Stromal cell of bone marrow (primary cell): ENCODE data around the gene SLC46A1.

Source experiments
- DNase-seq: peaks from one replicate; pipeline ENCODE4 v3.0.0-alpha.2; 2012; ENCODE audit warnings: low read depth

Gene SLC46A1

GRCh38 chr17:28404007-28404406 lies 2.0 kb downstream of the SLC46A1 start:
- DNase-seq, result no peak

DNA sequence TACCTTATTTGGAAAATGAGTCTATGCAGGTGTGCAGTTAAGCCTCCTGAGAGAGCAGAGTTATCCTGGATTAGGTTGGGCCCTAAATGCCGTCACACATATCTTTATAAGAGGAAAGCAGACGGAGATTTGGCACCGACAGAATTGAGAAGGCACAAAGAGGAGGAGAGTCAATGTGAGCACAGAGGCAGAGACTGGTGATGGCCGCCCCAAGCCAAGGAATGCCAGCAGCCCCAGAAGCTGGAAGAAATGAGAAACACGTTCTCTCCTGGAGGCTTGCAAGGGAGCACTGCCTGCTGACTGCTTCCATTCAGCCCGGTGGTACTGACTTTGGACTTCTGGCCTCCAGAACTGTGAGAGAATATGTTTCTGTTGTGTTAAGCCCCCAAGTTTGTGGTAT lies 3.2 kb downstream of the SLC46A1 start:
- DNase-seq, result no peak

DNA sequence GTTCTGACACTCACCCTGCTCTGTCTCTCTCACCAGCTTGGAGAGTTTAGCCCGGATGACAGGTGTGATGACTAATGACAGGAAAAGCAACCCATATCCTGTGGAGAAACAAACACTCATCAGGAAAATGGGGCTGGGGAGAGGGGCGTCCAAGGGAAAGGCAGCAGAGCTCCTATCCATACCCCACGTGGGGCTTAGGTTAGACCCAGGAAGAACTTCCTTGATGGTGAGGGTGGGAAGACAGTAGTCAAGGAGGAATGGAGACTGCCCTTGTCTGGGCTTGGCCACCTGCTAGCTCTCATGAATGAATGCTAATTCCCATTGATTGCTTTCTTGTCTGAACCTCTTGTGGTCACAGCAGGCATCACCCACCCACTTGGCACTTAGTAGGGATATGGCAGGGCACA lies 3.8 kb downstream of the SLC46A1 start:
- DNase-seq, result no peak

DNA sequence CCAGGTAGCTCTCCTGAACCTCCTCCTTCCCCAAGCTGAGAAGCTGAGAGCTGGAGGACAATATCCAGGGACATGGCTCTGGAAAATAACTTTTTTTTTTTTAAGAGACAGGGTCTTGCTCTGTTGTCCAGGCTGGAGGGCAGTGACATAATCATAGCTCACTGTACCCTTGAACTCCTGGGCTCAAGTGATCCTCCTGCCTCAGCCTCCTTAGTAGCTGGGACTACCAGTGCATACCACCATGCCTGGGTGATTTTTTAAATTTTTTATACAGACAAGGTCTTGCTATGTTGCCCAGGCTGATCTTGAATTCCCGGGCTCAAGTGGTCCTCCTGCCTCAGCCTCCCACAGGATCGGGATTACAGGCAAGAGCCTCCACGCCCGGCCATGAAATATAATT lies 6.2 kb downstream of the SLC46A1 start:
- no peak for DNase-seq

DNA sequence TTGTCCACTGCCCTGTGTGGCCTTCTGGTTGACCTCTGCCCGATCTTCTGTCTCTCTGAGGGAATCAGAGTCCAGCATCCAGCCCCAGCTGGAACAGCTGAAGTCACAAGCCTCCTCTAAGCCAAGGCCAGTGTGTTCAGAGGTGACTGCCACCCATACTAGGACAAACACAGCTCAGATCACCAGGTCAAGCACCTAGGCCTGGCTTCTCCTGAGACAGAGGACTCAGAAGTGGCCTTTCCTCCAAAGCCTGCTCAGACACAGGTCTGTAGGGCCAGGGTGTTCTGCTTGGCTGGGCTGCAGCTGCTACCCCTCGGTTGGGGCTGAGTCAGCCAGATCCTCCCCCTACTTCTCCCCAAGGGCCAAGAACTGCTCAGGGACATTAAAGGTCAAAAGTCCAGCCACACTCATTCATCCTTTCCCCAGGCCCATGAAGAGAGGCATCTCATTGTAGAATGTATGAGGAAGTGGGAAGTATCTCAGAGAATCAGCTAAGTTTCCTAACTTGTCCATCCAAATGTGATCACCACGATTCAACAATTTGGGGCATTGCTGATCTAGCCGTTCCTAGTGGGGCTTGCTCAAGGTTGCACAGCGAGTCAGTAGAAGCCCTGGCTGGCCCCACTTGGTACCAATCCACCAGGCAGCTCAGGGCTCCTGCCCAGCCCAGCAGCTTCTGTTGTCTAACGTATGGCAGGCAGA lies 7.6 kb downstream of the SLC46A1 start:
- DNase-seq, result no peak

GRCh38 chr17:28397687-28398279 lies 8.2 kb downstream of the SLC46A1 start:
- no peak for DNase-seq

DNA sequence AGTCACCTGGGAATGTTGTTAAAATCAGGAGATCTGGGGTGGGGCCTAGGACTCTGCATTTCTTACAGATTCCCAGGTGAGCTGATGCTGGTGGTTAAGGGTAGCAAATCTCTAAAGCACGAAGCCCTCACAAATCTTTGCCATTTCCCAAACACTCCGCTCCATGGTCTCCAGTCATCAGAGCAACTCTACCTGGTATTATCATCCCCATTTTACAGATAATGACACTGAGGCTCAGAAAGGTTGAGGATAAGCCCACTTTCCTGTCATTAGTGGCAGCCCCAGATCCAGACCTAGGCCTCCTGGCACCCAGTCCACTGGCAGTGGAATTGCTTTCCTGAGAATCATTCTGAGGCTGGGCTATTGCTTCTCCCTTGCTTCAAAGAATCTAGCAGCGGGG lies 8.7 kb downstream of the SLC46A1 start:
- DNase-seq, result no peak

DNA sequence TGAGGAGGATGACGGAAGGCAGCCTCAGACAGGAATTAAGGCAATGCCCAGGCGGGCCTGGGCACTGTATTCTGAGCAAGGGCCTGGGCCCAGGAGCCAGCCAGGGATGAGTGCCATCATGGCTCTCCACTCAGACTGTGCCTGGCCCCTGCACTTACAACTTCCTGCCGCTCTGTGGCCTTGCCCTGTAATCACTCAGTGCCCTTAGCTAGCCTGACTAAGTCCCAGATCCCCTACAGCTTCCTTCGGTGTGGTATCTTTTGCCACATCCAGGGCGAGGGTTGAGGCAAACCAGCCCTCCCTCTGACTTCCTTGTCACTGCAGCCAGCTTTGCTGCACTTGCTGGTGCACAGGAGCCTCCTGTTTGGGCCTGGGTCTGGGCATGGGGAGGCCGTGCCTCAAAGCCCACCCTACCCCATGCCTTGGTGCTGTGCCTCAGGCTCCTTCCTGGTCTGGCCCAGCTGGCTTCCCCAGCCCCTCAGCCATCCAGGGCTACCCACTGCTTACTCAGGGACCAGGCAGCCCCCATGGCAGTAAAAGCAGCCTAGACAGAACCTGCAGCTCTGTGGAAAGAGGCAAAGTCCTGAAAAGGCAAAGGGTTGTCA lies 9.3 kb downstream of the SLC46A1 start:
- no peak for DNase-seq

DNA sequence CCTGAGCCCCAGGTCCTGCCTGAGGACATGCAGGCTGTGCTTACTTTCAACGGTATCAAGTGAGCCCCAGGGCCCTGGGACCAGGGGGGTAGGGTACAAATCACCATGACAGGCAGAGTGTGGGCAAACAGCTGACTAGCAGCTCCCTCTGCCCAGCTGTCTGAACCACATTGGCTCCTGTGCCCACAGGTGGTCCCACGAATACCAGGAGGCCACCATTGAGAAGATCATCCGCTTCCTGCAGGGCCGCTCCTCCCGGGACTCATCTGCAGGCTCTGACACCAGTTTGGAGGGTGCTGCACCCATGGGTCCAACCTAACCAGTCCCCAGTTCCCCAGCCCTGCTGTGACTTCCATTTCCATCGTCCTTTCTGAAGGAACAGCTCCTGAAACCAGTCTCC lies 10.0 kb downstream of the SLC46A1 start:
- no peak for DNase-seq

DNA sequence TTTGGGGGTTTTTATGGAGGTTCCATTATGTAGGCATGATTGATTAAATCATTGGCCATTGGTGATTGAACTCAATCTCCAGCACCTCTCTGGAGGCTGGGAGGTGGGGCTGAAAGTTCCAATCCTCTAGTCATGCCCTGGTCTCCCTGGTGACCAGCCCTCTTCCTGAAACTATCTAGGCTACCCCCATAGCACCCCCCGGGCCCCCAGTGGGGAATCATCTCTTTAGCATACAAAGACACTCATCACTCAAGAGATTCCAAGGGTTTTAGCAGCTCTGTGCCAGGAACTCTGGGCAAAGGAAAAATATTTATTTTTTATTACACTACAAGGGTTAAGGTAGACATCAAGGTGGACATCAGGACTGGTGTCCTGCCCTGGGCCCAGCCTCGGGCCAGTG lies 10.6 kb downstream of the SLC46A1 start:
- no peak for DNase-seq

- DNase-seq, result no peak
These were observed 11.5 kb downstream of the SLC46A1 start for GRCh38 chr17:28394337-28395116.

GRCh38 chr17:28392491-28392890 lies 13.5 kb downstream of the SLC46A1 start:
- peak; percentile 37 for DNase-seq

GRCh38 chr17:28391401-28391800 lies 14.6 kb downstream of the SLC46A1 start:
- no peak for DNase-seq

- no peak for DNase-seq
These were observed 15.0 kb downstream of the SLC46A1 start for GRCh38 chr17:28390984-28391383.

GRCh38 chr17:28390563-28390962 lies 15.4 kb downstream of the SLC46A1 start:
- DNase-seq, result no peak

GRCh38 chr17:28390141-28390540 lies 15.9 kb downstream of the SLC46A1 start:
- DNase-seq, result no peak

DNA sequence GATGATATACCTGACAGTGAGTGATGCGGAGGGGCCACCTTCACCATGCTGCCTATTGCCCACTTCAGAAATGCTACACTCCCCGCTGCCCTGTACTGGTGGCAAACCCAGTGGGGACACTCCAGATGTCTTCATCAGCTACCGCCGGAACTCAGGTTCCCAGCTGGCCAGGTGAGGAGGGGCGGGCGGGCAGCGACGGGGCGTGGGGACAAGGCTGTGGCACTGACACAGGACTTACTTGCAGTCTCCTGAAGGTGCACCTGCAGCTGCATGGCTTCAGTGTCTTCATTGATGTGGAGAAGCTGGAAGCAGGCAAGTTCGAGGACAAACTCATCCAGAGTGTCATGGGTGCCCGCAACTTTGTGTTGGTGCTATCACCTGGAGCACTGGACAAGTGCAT lies 17.9 kb downstream of the SLC46A1 start:
- DNase-seq, result no peak

- DNase-seq, result no peak
These were observed 19.6 kb downstream of the SLC46A1 start for GRCh38 chr17:28386391-28386790.

DNA sequence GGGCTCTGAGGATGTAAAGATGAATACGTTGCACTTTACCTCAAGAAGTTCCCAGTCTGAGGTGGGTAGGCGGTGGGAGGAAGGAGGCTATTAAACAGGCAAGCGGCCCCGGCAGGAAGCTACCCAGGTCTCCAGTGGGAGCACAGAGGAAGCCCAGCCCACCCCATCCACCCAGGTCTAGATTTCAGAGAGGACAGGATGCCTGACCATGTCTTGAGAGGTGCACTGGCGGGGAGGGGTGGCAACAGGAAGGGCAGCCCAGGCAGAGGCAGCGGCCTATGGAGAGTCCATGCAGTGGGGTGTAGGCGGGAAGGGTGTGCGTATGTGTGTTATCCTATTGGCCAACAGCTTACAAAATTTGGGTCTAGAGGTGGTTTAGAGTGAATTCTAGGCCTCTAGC lies 20.6 kb downstream of the SLC46A1 start:
- DNase-seq, result no peak

DNA sequence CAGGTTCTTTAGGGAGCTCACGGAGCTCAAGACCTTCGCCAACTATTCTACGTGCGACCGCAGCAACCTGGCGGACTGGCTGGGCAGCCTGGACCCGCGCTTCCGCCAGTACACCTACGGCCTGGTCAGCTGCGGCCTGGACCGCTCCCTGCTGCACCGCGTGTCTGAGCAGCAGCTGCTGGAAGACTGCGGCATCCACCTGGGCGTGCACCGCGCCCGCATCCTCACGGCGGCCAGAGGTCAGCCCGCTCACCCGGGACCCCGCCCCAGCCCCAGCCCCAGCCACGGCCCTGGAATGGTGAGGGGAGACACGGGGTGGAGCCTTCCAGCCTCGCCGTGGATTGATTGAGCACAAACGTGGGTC lies 21.0 kb downstream of the SLC46A1 start:
- DNase-seq, result no peak

GRCh38 chr17:28384281-28385036 lies 21.6 kb downstream of the SLC46A1 start:
- DNase-seq, result no peak

GRCh38 chr17:28381141-28381825 lies 24.7 kb downstream of the SLC46A1 start:
- no peak for DNase-seq
